ENCODE data around the gene NPLOC4. TPM values are rescaled to one million over a fixed set of nuclear protein-coding genes. Genes with fewer than 3 reads are reported as not detected.

Gene NPLOC4
- total and polyA plus RNA-seq, 2 of the 13 experiments (the other 11 are each of a cell fraction or from before 2014, with no cell fraction given), result 57.0 to 97.0 TPM

DNA sequence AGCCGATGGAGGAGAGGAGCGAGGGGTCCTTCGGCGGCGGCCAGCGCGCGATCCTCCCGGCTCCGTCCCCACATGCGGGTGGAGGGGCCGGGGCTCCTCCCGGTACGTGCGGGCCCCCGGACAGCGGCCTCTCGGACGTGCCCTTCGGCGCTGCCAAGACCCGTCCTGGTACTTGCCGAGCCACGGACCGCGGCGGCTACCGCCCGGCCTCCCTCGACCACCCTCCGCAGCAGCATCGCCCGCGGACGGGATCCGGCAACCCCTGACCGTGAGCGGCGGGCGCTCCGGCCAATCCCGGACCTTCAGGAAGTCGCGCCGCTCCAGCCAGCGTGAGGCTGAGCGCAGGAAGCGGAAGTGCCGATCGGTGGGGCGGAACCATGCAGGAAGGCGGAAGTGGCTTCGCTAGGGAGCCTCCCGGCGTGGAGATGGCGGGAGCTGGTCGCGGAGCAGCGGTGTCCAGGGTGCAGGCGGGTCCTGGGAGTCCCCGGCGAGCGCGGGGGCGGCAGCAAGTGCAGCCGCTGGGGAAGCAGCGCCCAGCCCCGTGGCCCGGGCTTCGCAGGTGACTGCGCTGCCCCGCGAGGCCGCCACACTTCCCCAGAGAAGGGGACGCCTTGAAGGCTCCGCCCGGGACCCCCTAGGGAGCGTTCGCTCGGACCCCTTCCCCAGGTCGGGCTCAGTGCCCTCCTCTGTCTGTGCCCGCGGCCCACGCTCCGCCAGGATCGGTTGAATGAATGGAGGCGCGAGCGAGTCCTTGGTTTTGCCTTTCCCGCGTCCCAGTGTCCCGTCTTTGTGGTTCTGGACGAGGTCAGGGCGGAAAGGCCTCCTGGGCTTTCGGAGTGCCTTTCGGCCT lies 29.7 kb upstream of the NPLOC4 start, which contains the start of the genes CCDC137 and OXLD1 (continued):
- TF ChIP-seq, protein P1, sequence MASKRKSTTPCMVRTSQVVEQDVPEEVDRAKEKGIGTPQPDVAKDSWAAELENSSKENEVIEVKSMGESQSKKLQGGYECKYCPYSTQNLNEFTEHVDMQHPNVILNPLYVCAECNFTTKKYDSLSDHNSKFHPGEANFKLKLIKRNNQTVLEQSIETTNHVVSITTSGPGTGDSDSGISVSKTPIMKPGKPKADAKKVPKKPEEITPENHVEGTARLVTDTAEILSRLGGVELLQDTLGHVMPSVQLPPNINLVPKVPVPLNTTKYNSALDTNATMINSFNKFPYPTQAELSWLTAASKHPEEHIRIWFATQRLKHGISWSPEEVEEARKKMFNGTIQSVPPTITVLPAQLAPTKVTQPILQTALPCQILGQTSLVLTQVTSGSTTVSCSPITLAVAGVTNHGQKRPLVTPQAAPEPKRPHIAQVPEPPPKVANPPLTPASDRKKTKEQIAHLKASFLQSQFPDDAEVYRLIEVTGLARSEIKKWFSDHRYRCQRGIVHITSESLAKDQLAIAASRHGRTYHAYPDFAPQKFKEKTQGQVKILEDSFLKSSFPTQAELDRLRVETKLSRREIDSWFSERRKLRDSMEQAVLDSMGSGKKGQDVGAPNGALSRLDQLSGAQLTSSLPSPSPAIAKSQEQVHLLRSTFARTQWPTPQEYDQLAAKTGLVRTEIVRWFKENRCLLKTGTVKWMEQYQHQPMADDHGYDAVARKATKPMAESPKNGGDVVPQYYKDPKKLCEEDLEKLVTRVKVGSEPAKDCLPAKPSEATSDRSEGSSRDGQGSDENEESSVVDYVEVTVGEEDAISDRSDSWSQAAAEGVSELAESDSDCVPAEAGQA (IDR thresholded peaks at IDR 0.05; ENCODE audit: low read depth), result peak; percentile 87
- TF ChIP-seq, protein P1 (CRISPR knock-in tag; IDR thresholded peaks at IDR 0.05; ENCODE audit: borderline replicate concordance), result peak; percentile 27; the same call in 1 of the 2 replicates
- TF ChIP-seq, protein P2, sequence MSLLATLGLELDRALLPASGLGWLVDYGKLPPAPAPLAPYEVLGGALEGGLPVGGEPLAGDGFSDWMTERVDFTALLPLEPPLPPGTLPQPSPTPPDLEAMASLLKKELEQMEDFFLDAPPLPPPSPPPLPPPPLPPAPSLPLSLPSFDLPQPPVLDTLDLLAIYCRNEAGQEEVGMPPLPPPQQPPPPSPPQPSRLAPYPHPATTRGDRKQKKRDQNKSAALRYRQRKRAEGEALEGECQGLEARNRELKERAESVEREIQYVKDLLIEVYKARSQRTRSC (CRISPR knock-in tag; IDR thresholded peaks at IDR 0.05; ENCODE audit: low read depth), result no peak; the same call in 1 of the 2 replicates
- TF ChIP-seq ZBTB3 (CRISPR knock-in tag; IDR thresholded peaks at IDR 0.05; ENCODE audit: borderline replicate concordance, low read depth) (no peak), ZBTB21 (CRISPR knock-in tag; IDR thresholded peaks at IDR 0.05) (no peak), MIER3 (CRISPR knock-in tag; IDR thresholded peaks at IDR 0.05; ENCODE audit: borderline replicate concordance) (peak; percentile 85; the same call in 1 of the 2 replicates), NAIF1 (CRISPR knock-in tag; IDR thresholded peaks at IDR 0.05; ENCODE audit: borderline replicate concordance) (0 out of 2 replicates have a peak, but pooled peaks have one; percentile 51), PCBP2 (optimal IDR thresholded peaks at IDR 0.05; ENCODE audit: low read depth, low read length, poor library complexity, severe bottlenecking) (no peak), ZNF234 (CRISPR knock-in tag; conservative IDR thresholded peaks at IDR 0.05) (peak; percentile 79; the same call in 1 of the 2 replicates), ZNF737 (CRISPR knock-in tag; IDR thresholded peaks at IDR 0.05; ENCODE audit: borderline replicate concordance) (0 out of 2 replicates have a peak, but pooled peaks have one; percentile 61), FOSL1 (CRISPR knock-in tag; IDR thresholded peaks at IDR 0.05; ENCODE audit: borderline replicate concordance) (peak; percentile 45; the same call in 1 of the 2 replicates), MTA3 (CRISPR knock-in tag; IDR thresholded peaks at IDR 0.05) (no peak), TEAD3 (CRISPR knock-in tag; optimal IDR thresholded peaks at IDR 0.05; ENCODE audit: borderline replicate concordance) (peak; percentile 78), NCOA2 (CRISPR knock-in tag; IDR thresholded peaks at IDR 0.05) (0 out of 2 replicates have a peak, but pooled peaks have one; percentile 17), TCF7L2 (IDR thresholded peaks at IDR 0.05; ENCODE audit: low read depth, low read length) (no peak)
- TF ChIP-seq, protein P3, sequence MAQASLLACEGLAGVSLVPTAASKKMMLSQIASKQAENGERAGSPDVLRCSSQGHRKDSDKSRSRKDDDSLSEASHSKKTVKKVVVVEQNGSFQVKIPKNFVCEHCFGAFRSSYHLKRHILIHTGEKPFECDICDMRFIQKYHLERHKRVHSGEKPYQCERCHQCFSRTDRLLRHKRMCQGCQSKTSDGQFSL (CRISPR knock-in tag; IDR thresholded peaks at IDR 0.05), result no peak
- TF ChIP-seq, protein P4, sequence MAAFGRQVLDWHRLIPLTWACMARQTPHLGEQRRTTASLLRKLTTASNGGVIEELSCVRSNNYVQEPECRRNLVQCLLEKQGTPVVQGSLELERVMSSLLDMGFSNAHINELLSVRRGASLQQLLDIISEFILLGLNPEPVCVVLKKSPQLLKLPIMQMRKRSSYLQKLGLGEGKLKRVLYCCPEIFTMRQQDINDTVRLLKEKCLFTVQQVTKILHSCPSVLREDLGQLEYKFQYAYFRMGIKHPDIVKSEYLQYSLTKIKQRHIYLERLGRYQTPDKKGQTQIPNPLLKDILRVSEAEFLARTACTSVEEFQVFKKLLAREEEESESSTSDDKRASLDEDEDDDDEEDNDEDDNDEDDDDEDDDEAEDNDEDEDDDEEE (CRISPR knock-in tag; IDR thresholded peaks at IDR 0.05), result peak; percentile 97
- TF ChIP-seq, protein P5, sequence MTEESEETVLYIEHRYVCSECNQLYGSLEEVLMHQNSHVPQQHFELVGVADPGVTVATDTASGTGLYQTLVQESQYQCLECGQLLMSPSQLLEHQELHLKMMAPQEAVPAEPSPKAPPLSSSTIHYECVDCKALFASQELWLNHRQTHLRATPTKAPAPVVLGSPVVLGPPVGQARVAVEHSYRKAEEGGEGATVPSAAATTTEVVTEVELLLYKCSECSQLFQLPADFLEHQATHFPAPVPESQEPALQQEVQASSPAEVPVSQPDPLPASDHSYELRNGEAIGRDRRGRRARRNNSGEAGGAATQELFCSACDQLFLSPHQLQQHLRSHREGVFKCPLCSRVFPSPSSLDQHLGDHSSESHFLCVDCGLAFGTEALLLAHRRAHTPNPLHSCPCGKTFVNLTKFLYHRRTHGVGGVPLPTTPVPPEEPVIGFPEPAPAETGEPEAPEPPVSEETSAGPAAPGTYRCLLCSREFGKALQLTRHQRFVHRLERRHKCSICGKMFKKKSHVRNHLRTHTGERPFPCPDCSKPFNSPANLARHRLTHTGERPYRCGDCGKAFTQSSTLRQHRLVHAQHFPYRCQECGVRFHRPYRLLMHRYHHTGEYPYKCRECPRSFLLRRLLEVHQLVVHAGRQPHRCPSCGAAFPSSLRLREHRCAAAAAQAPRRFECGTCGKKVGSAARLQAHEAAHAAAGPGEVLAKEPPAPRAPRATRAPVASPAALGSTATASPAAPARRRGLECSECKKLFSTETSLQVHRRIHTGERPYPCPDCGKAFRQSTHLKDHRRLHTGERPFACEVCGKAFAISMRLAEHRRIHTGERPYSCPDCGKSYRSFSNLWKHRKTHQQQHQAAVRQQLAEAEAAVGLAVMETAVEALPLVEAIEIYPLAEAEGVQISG (CRISPR knock-in tag; IDR thresholded peaks at IDR 0.05), result peak; percentile 98

All from HepG2 (cell line).